ENCODE measurements around the gene UTP11.

DNA sequence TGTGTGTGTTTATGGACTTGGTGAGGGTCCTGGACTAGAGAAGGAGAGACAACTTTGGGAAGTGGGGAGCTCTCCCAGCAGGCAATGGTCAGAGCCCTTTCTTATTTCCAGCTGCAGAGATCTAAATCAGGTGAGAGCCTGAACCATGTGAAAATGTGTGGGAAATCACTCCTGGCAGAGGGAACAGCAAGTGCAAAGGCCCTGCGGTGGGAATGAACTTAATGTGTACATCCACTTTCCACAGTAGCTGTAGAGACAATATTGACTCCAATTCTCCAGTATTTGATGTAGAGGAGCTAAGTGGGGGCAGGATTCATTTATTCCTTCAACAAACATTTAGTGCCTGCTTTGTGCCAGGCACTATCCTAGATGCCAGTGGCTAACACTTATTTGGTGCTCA, 48.8 kb downstream of the UTP11 start:
- TF ChIP-seq, protein P1, sequence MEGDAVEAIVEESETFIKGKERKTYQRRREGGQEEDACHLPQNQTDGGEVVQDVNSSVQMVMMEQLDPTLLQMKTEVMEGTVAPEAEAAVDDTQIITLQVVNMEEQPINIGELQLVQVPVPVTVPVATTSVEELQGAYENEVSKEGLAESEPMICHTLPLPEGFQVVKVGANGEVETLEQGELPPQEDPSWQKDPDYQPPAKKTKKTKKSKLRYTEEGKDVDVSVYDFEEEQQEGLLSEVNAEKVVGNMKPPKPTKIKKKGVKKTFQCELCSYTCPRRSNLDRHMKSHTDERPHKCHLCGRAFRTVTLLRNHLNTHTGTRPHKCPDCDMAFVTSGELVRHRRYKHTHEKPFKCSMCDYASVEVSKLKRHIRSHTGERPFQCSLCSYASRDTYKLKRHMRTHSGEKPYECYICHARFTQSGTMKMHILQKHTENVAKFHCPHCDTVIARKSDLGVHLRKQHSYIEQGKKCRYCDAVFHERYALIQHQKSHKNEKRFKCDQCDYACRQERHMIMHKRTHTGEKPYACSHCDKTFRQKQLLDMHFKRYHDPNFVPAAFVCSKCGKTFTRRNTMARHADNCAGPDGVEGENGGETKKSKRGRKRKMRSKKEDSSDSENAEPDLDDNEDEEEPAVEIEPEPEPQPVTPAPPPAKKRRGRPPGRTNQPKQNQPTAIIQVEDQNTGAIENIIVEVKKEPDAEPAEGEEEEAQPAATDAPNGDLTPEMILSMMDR (IDR thresholded peaks at IDR 0.05) = no peak
- TF ChIP-seq POLR2A (IDR thresholded peaks at IDR 0.05) (no peak), POLR2AphosphoS5 (IDR thresholded peaks at IDR 0.05) (no peak)
